Progenitor cell of endocrine pancreas (in vitro differentiated cells): ENCODE results near the gene MAZ. TPM values are rescaled to one million over a fixed set of nuclear protein-coding genes. Genes with fewer than 3 reads are reported as not detected.

Source experiments
- DNase-seq: peaks from one replicate; pipeline ENCODE4 v3.0.0; 2021; ENCODE audit warnings: low spot score; ENCODE audit not compliant: unreplicated experiment
- H3K27ac Mint-ChIP-seq: 2 replicates; pipeline ENCODE4 v1.8.0; 2021; ENCODE audit warnings: mild to moderate bottlenecking, moderate library complexity, mixed read lengths
- H3K27me3 Mint-ChIP-seq: 2 replicates; pipeline ENCODE4 v1.8.0; 2021; ENCODE audit warnings: mixed read lengths
- H3K36me3 Mint-ChIP-seq: 2 replicates; pipeline ENCODE4 v1.8.0; 2022; ENCODE audit warnings: mixed read lengths; ENCODE audit not compliant: insufficient read depth
- H3K4me1 Mint-ChIP-seq: 2 replicates; pipeline ENCODE4 v1.8.0; 2021; ENCODE audit warnings: low read depth, mixed read lengths
- H3K4me3 Mint-ChIP-seq: 2 replicates; pipeline ENCODE4 v1.8.0; 2021; ENCODE audit warnings: low read depth, mild to moderate bottlenecking, moderate library complexity, mixed read lengths
- H3K9me3 Mint-ChIP-seq: 2 replicates; pipeline ENCODE4 v1.8.0; 2021; ENCODE audit warnings: low read depth, mixed read lengths
- CTCF ChIP-seq: fragments of 200-600 bp; sonication (generic); IDR thresholded peaks from one replicate; pipeline ENCODE4 v1.5.0; 2021; ENCODE audit warnings: antibody characterized with exemption, mild to moderate bottlenecking; ENCODE audit not compliant: unreplicated experiment
- total RNA-seq: library from RNA; stranded (reverse); gene quantifications from 2 replicates; pipeline ENCODE4 v1.2.1, GENCODE V29; 2021

The MAZ gene
- total RNA-seq, 1 donor from 2014 or later, result 347 TPM

GRCh38 chr16:29837841-29838240, 31.5 kb downstream of the MAZ start:
- no peak for DNase-seq
- Mint-ChIP-seq H3K36me3 (no peaks in the 10 kb centered on the region), H3K27me3 (no peaks in the 10 kb centered on the region), H3K27ac (no peak overlapping the region), H3K4me3 (no peak overlapping the region), H3K9me3 (no peaks in the 10 kb centered on the region), H3K4me1 (no peaks in the 10 kb centered on the region)
- TF ChIP-seq CTCF, result no peak

GRCh38 chr16:29839822-29840221, 33.5 kb downstream of the MAZ start:
- Mint-ChIP-seq H3K27me3 (no peaks in the 10 kb centered on the region), H3K36me3 (no peaks in the 10 kb centered on the region), H3K4me3 (no peak overlapping the region), H3K4me1 (no peaks in the 10 kb centered on the region), H3K9me3 (no peaks in the 10 kb centered on the region), H3K27ac (no peak overlapping the region)
- TF ChIP-seq CTCF, result no peak
- DNase-seq, result no peak

GRCh38 chr16:29840240-29840639, 33.9 kb downstream of the MAZ start:
- Mint-ChIP-seq H3K4me3 (no peak overlapping the region), H3K4me1 (no peaks in the 10 kb centered on the region), H3K36me3 (no peaks in the 10 kb centered on the region), H3K27ac (no peak overlapping the region), H3K27me3 (no peaks in the 10 kb centered on the region), H3K9me3 (no peaks in the 10 kb centered on the region)
- no peak for DNase-seq
- no peak for TF ChIP-seq CTCF

GRCh38 chr16:29841631-29842030, 35.3 kb downstream of the MAZ start:
- Mint-ChIP-seq H3K4me1 (no peaks in the 10 kb centered on the region), H3K27ac (no peak overlapping the region), H3K4me3 (no peak overlapping the region), H3K9me3 (no peaks in the 10 kb centered on the region), H3K27me3 (no peaks in the 10 kb centered on the region), H3K36me3 (no peaks in the 10 kb centered on the region)
- no peak for DNase-seq
- TF ChIP-seq CTCF, result no peak

GRCh38 chr16:29842732-29843346, 36.5 kb downstream of the MAZ start:
- no peaks in the 10 kb centered on the region for H3K27me3 Mint-ChIP-seq
- no peaks in the 10 kb centered on the region for H3K36me3 Mint-ChIP-seq
- no peak overlapping the region for H3K27ac Mint-ChIP-seq
- H3K9me3 Mint-ChIP-seq, result no peaks in the 10 kb centered on the region
- no peak for TF ChIP-seq CTCF
- no peaks in the 10 kb centered on the region for H3K4me1 Mint-ChIP-seq
- no peak for DNase-seq
- no peak overlapping the region for H3K4me3 Mint-ChIP-seq
